T-helper 1 cell (primary cell): Measurements from ENCODE around the gene MYH3.

Source experiments
- DNase-seq, 5 donors: peaks; one replicate each; pipeline ENCODE4 v3.0.0-alpha.2; 2012 to 2020

MYH3 gene

DNA sequence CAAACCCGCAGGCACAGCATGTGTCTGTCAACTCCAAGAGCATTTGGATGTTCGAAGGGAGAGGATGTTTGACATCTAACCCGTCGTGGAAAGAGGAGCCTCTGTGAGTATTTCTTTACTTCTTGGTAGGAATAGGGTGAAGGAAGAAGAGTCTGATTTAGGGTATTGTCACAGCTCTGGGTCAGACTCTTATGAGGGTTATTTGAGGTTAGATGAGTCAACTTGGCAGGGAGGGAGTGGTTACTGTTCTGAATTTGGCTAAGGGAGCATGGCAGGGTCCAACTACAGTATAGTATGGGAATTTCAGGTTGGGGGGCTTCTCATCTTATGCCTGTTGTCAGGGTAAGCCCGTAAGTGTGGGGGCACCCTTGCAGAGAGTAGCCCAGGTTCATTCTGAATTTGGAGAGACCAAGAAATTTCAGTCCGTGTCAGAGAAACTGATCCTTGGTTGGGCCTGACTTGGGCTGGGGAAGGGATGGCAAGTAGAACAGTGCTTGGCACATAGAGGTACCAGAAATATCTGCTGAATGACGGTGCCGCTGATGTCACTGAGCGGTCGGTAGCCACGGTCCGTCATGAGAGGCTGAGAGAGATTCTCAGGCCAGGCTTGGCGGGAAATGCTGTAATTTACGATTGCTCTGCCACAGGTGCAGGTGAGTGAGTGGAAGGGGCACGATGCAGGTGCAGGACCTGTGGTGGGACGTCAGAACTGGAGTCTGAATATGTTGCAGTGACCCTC lies 43.2 kb downstream of the MYH3 start:
- no peak for DNase-seq

DNA sequence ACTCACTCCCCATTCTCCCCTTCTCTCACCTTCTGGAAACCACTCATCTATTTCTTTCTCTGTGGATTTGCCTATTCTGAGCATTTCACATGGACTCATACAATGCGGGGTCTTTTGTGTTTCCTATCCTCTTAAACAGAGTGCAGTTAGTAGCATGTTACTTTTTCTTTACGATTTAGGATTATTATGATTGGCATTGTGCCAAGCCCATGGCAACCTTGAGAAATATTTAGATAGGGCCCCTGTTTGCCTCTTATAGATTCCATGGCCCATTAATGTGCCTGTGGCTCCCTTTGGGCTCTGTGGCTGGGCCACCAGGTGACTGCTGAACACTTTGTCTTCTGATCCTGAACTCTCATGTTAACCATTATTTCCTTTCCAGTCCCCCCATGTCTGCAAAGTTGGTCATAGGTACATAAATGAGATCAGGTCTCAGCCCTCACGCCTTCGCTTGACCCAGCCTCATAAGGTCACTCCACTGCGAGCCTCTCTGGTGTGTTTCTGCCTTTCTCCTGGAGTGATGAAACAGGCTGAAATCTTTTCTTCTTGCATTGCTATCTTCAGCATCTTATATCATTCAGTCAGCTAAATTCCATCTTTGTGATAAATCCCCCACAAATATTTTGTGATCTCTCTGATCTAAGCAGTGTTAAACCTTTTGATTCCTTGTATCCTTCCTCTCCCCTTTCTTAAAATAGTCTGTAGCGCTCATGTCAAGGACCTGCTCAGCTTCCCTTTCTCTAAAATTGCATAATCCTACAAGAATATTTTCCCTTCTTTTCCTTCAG lies 44.0 kb downstream of the MYH3 start:
- no peak for DNase-seq

DNA sequence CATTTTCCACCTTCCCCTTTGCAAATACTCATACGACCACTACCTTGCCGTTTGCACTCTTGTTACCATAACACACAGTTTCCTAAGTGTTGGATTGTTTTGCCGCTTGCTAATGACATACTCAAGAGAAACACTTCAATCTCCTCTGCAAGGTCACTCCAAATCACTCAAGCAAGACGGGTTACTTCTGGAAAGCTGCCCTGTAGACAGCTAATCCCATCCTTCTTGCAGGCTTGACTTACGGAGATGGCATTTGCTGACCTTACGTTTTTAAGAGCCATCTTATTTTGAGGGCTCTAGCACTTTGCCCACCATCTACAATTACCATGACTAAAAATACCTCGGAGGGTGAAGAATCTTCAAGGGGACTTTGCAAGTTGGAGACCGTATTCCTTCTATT lies 46.2 kb downstream of the MYH3 start:
- no peak for DNase-seq

DNA sequence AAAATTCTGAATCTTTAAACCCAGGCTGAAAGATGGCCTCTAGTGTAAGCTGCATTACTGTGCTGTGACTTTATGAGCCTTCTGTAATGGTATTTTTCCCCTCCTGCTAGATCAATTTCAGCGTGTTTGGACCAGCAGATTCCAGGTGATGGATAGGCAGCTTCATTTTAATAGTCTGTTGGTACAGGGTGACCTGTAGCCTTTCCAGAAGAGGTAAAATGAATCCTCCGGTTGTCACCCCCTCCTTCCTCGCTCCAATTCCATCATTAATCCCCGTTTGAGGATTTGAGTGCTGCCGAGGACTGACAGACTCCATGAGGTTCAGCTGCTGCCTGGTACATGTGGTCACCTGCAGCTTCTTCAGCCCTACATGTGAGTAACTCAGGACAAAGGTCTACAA lies 48.9 kb downstream of the MYH3 start:
- DNase-seq: no peak

DNA sequence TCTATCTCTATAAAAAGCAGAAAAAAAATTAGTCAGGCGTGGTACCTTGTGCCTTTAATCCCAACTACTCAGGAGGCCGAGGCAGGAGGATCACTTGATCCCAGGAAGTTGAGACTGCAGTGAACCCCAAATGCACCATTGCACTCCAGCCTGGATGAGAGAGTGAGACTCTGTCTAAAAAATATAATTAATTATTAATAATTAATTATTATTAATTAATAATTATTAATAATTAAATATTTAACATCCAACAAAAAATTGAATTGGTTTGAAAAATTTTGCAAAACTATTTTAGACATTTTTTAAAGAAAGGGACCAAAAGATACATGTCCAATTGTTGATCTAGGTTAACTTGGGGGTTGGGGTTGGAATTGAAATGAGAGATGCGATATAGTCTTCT lies 51.0 kb downstream of the MYH3 start:
- DNase-seq: no peak

DNA sequence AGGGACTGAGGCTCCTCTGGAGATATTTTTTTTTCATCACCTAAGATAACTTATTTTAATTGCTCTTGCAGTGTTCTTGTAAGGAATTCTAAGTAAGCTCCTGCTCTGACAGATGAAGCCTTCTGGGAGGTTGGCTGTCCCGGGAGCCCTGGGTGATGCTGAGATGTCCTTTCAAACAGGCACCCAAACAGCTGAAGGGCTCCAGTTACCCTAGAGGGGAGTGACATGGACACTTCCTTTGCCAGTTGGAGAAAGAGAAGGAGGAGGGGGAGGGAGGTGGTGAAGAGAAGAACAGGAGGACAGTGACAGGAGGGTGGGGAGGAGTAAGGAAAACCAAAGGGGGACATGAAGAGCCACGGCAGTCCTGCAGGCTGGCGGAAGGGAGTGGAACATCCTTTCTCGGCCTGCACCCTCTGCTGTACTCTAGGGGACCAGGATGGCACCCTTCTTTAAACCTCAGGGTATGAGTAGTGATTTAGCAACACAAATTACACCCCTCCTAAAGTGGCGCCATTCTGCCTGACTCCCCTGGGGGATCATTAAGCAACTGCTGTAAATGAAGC lies 51.8 kb downstream of the MYH3 start:
- DNase-seq: no peak

DNA sequence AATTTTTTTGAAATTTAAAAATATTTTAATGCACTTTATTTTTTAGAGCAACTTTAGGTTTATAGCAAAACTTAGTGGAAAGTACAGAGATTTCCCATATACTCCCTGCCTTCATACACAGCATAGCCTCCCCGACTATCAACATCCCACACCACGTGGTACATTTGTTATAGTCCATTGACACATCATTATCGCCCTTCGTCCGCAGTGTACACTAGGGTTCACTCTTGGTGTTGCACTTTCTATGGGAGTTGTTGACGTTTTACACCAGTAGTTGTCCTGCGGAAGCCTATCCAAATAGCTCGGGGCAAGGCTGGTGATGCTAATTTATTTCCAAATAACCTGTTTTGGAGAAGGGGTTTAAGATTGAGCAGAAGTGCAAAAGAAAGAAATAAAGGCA lies 52.6 kb downstream of the MYH3 start:
- DNase-seq: no peak

DNA sequence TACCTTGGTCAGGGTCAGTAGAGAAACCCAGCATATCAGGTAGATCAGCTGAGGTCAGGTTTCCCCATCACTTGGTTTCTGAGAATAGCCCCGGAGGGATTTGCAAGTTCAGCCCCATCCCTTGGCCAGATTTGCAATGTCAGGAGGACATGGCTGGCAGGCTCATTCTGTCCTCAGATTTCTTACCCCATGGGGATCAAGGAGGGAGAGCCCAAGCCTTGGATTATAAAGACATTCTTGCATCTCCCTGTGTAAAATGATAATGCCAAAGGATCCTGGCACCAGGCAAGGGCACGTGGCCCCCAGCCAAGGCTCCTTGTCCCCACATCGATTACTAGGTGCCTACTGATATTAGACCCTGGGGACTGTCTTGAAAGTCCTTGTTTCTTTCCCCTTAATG lies 53.2 kb downstream of the MYH3 start:
- DNase-seq: no peak

DNA sequence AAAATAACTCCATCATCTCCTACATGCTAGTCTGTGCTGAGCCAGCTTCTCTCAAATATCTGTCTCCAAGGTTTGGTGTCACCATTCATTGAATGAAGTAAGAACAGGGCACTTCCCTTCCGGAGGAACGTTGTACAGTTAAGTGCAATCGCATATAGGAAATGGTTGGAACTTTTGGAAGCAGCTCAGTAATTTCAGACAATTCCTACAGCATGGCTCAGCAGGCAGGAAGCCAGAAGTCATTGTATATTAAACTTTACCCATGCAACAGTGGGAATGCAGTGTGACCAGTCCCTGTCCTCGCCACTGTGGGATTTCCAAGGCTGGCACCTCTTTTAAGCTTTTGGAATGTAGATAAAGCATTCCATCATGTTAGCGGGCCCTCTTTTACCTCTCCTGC lies 56.5 kb downstream of the MYH3 start:
- no peak for DNase-seq

DNA sequence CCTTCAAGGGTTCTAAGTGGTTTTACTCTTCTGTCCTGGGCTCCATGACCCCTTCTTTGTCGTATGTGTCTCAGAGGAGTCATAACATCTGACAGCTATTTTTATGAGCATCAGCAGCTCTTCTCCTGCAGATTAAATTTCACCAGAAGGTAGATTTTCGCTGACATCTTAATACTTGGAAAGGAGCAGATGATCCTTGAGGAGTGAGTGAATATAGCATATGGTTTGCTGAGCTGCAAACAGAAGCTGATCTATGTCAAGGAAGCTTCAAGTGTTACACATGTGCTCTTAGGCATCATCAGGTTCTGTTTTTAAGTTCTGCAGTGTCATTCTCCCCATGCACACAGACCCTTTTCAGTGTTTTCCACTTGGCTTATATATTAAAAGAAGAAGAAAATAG lies 58.5 kb downstream of the MYH3 start:
- no peak for DNase-seq

DNA sequence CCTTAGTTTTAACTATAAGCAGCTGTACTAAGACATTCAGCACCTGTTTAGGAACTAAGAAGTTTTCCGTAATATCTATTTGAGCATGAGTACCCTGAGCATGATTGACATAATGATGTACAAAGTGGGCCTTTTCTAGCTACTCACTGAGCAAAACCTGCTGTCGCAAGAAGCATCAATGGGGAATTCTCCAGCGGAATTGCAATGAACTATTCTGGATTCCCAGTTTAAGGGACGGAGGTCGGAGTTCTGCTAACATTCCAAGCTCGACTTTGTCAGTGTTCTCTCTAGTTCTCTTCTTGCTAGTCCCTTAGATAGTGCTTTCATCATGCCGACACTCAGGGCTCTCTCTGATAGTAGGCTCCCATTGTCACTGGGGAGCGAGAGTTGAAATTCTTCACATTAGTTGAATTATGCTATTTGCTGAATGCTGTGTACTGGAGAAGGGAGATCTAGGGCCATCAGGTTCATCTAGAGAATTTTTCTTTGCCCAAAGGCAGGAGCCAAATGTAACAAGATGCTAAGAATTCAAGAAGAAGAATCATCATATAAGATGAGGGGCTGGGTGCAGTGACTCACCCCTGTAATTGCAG lies 67.5 kb downstream of the MYH3 start:
- DNase-seq: no peak

DNA sequence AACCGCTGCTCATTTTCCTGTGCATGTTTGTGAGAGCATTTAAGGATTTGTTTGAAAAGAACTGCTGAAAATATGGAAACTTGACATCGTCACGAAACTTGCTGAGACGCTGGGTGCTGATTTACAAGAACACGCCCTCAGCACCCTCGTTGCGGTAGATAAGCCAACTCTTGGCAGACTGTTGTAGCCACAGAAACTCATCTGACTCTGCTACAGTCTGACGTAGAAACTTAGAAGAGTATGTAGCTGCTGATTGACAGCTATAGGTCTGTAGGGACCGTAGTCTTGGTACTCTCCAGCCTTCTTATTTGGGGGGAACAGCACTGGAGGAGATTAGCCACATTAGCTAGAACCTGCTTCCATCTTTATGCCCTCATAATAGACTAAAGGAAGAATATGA lies 71.6 kb downstream of the MYH3 start:
- DNase-seq: no peak

DNA sequence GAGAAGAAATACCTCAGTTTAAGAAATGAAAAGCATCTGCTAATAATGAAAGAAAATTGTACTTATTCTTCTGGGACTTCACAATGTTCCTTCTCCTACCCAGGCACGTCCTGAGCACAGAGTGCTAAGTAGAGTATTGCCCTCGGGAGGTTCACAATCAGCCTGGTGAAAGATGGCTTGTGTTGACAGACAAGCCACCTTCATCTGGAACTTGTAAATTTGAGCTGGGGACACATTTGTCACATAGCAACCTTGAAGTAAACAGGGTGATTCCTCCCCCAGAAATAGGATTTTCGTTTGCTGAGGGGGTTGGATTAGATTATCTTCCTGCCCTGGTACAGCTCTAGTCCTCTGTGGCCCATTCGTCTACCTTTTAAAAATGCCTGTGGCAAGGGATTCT lies 73.3 kb downstream of the MYH3 start:
- DNase-seq: no peak

DNA sequence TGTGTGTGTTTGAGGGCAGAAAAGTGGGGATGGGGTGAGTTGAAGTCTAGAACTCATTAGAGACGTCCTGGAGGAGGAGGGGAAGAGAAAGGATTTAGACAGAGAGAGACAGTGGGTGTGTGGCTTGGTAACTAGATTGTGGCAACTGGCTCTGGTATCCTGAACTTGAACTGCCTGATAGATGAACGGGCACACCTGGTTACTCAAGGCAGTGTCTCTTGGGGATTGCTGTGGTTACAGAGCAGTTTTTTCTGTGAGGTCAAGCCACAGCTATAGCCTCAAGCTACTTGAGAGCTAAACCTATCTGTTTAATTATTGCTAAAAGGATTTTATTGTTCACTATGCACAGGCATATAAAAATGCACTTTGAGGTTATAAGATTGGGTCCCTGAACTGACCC lies 77.8 kb downstream of the MYH3 start:
- DNase-seq: no peak
